Gastrocnemius medialis (tissue), 4 donors: ENCODE data around the gene TNF. TPM values are rescaled to one million over a fixed set of nuclear protein-coding genes. Genes with fewer than 3 reads are reported as not detected.

Experiments used
- ATAC-seq, 2 donors: fragments of 150-250 bp; one replicate each; pipeline ENCODE4 v1.9.1; 2016
- DNase-seq, 2 donors: peaks; one replicate each; pipeline ENCODE4 v3.0.0-alpha.2; 2019
- H3K27ac ChIP-seq, 4 donors: fragments of 200-600 bp; sonication (generic); 1 replicate in 1 of 4; 2 replicates in 3 of 4; pipeline ENCODE4 v1.5.1; 2016 to 2018; ENCODE audit warnings: mild to moderate bottlenecking in 2 of 4, moderate library complexity in 1 of 4
- H3K27me3 ChIP-seq, 3 donors: fragments of 200-600 bp; sonication (generic) in 2 of 3; 1 replicate in 1 of 3; 2 replicates in 2 of 3; pipeline versions ENCODE4 v1.5.1 to v1.6.0; 2016 to 2019; ENCODE audit warnings: mild to moderate bottlenecking in 1 of 3, moderate library complexity in 1 of 3
- H3K36me3 ChIP-seq, 2 donors: fragments of 200-600 bp; sonication (generic) in 1 of 2; one replicate each; pipeline ENCODE4 v1.5.1; 2017 to 2018
- H3K4me1 ChIP-seq, 2 donors: fragments of 200-600 bp; sonication (generic) in 1 of 2; one replicate each; pipeline ENCODE4 v1.5.1; 2016 to 2017; ENCODE audit warnings: mild to moderate bottlenecking in 2 of 2
- H3K4me3 ChIP-seq, 4 donors: fragments of 200-600 bp; sonication (generic) in 3 of 4; 1 replicate in 1 of 4; 2 replicates in 3 of 4; pipeline ENCODE4 v1.5.1; 2016 to 2019; ENCODE audit warnings: mild to moderate bottlenecking in 2 of 4
- H3K9me3 ChIP-seq, 3 donors: fragments of 200-600 bp; sonication (generic) in 2 of 3; 1 replicate in 1 of 3; 2 replicates in 2 of 3; pipeline ENCODE4 v1.5.1; 2016 to 2019
- CTCF ChIP-seq, 5 experiments: fragments of 450-650 bp in 3 of 5; fragments of 200-600 bp in 2 of 5; sonication (generic) in 2 of 5; IDR thresholded peaks in 4 of 5; conservative IDR thresholded peaks in 1 of 5; 1 replicate in 4 of 5; 2 replicates in 1 of 5; pipeline ENCODE4 v1.5.1; 2016 to 2019; ENCODE audit warnings: antibody characterized with exemption in 5 of 5, mild to moderate bottlenecking in 3 of 5, moderate library complexity in 3 of 5
- POLR2A ChIP-seq, 2 donors: fragments of 450-650 bp; IDR thresholded peaks; one replicate each; pipeline ENCODE4 v1.6.1; 2017; ENCODE audit warnings: antibody characterized with exemption in 2 of 2, mild to moderate bottlenecking in 2 of 2, moderate library complexity in 2 of 2
- in situ Hi-C, 4 donors: fragments of 200-750 bp; cut with MboI; loops; one replicate each; pipeline versions ENCODE4 v1.15.0 to v1.8.0; 2017; ENCODE audit warnings: low sequenced_read_pairs in 4 of 4
- intact Hi-C: fragments of 100-400 bp; cut with DNase I; formaldehyde crosslinking; loops from one replicate; pipeline ENCODE4 v1.15.1; 2023; ENCODE audit warnings: low total_unique reads
- total RNA-seq, 4 donors: library from RNA; depleted of rRNA; stranded (reverse); fragments of >200 nt; gene quantifications; one replicate each; pipeline versions ENCODE4 v1.1.0 to v1.2.3, GENCODE V29; 2016

Gene TNF
- total RNA-seq, 4 donors from 2014 or later = 0.23 to 0.87 TPM; not detected in 2

- Histone ChIP-seq H3K4me1 (no peaks in the 10 kb centered on the region), H3K27ac (no peak overlapping the region), H3K9me3 (no peaks in the 10 kb centered on the region), H3K36me3 (no peaks in the 10 kb centered on the region), H3K27me3 (no peaks in the 10 kb centered on the region), H3K4me3 (no peak overlapping the region)
- ATAC-seq (no peak), DNase-seq (no peak)
- intact Hi-C loops (no loop called here), in situ Hi-C loops (no loop called here)
- TF ChIP-seq CTCF (IDR thresholded peaks at IDR 0.05 in 4 of 5, conservative IDR thresholded peaks at IDR 0.05 in 1 of 5) (no peak), POLR2A (IDR thresholded peaks at IDR 0.05) (no peak)
Measured at GRCh38 chr6:31614075-31614619, 38.8 kb downstream of the TNF start.

GRCh38 chr6:31614684-31615578 is 39.6 kb downstream of the TNF start, which contains the start of gene AIF1:
TSS of gene AIF1 (plus strand) at chr6:31615234. CDS start at chr6:31615330, 96 bp downstream.
- intact Hi-C loops = no loop called here
- ATAC-seq (no peak), DNase-seq (no peak)
- Histone ChIP-seq H3K27ac (no peak within 1 kb of the TSS), H3K4me3 (peak within 1 kb of the TSS in 1 of 4 donors; percentile 27), H3K27me3 (no peaks in the 10 kb centered on the region), H3K4me1 (peaks cover 4% of the 10 kb centered on the region in 2 donors), H3K36me3 (no peaks in the 10 kb centered on the region), H3K9me3 (no peaks in the 10 kb centered on the region)
- in situ Hi-C loops = no loop called here
- no peak for TF ChIP-seq CTCF (IDR thresholded peaks at IDR 0.05 in 4 of 5, conservative IDR thresholded peaks at IDR 0.05 in 1 of 5)
- TF ChIP-seq POLR2A (IDR thresholded peaks at IDR 0.05) = no peak

GRCh38 chr6:31615748-31616147 is 40.4 kb downstream of the TNF start:
- Histone ChIP-seq H3K4me1 (peaks cover 4% of the 10 kb centered on the region in 2 donors), H3K9me3 (no peaks in the 10 kb centered on the region), H3K27ac (no peak overlapping the region), H3K4me3 (peak overlapping the region in 1 of 4 donors; percentile 27), H3K36me3 (no peaks in the 10 kb centered on the region), H3K27me3 (no peaks in the 10 kb centered on the region)
- no peak for ATAC-seq
- in situ Hi-C loops (no loop called here), intact Hi-C loops (no loop called here)
- DNase-seq = no peak
- no peak for TF ChIP-seq CTCF (IDR thresholded peaks at IDR 0.05 in 4 of 5, conservative IDR thresholded peaks at IDR 0.05 in 1 of 5)
- no peak for TF ChIP-seq POLR2A (IDR thresholded peaks at IDR 0.05)

- Histone ChIP-seq H3K4me3 (no peak overlapping the region), H3K27me3 (no peaks in the 10 kb centered on the region), H3K9me3 (no peaks in the 10 kb centered on the region), H3K27ac (no peak overlapping the region), H3K4me1 (peaks cover 12 to 13% of the 10 kb centered on the region in 2 donors), H3K36me3 (no peaks in the 10 kb centered on the region)
- DNase-seq (no peak), ATAC-seq (no peak)
- in situ Hi-C loops (no loop called here), intact Hi-C loops (no loop called here)
- TF ChIP-seq POLR2A (IDR thresholded peaks at IDR 0.05) (no peak), CTCF (IDR thresholded peaks at IDR 0.05 in 4 of 5, conservative IDR thresholded peaks at IDR 0.05 in 1 of 5) (no peak)
Measured at GRCh38 chr6:31617010-31617409, 41.6 kb downstream of the TNF start.
